K562 (cell line): ENCODE results near the gene KCNIP2.

ENCODE experiments used
- EGR1 ChIP-seq: fragments of 450-650 bp; conservative IDR thresholded peaks from 2 replicates; pipeline ENCODE4 v1.6.1; 2017; ENCODE audit warnings: mild to moderate bottlenecking
- HDAC6 ChIP-seq: IDR thresholded peaks from 2 replicates; pipeline ENCODE4 v1.6.1; 2012; ENCODE audit warnings: low read depth, mild to moderate bottlenecking, control low read depth, inconsistent platforms, low read length, moderate library complexity
- JUNB ChIP-seq: fragments of 450-650 bp; formaldehyde crosslinking; conservative IDR thresholded peaks from 2 replicates; pipeline ENCODE4 v1.4.0; 2020; ENCODE audit warnings: mild to moderate bottlenecking
- MEIS2 ChIP-seq: fragments of 450-650 bp; IDR thresholded peaks from 2 replicates; pipeline ENCODE4 v1.6.1; 2014; ENCODE audit warnings: mild to moderate bottlenecking; ENCODE audit not compliant: partially characterized antibody
- PTTG1 ChIP-seq: fragments of 450-650 bp; IDR thresholded peaks from 2 replicates; pipeline ENCODE4 v1.6.1; 2016; ENCODE audit warnings: low read depth, mild to moderate bottlenecking, missing genetic modification characterization, missing compliant biosample characterization
- SMC3 ChIP-seq: conservative IDR thresholded peaks from 2 replicates; pipeline ENCODE4 v1.6.1; 2011; ENCODE audit warnings: low read depth, low read length, improper control_type of control experiment; ENCODE audit not compliant: insufficient read depth
- ZBTB7A ChIP-seq: IDR thresholded peaks from 2 replicates; pipeline ENCODE4 v1.6.1; 2011; ENCODE audit warnings: low read depth, mild to moderate bottlenecking, low read length, moderate library complexity, borderline replicate concordance; ENCODE audit not compliant: control insufficient read depth
- ZNF217 ChIP-seq: sonication (generic); formaldehyde crosslinking; IDR thresholded peaks from 2 replicates; pipeline ENCODE4 v1.8.0; 2022; ENCODE audit warnings: mild to moderate bottlenecking, missing genetic modification reagents
- ZNF586 ChIP-seq: fragments of 450-650 bp; formaldehyde crosslinking; conservative IDR thresholded peaks from 2 replicates; pipeline ENCODE4 v1.4.0; 2020; ENCODE audit warnings: mild to moderate bottlenecking, moderate library complexity
- ZNF785 ChIP-seq: fragments of 250-450 bp; sonication (Bioruptor Pico); IDR thresholded peaks from 2 replicates; pipeline ENCODE4 v1.4.0; 2020; ENCODE audit warnings: mild to moderate bottlenecking
- TF ChIP-seq, protein P1 (sequence below): sonication (generic); formaldehyde crosslinking; IDR thresholded peaks from 2 replicates; pipeline ENCODE4 v1.5.0; 2020; ENCODE audit warnings: missing genetic modification reagents
- TF ChIP-seq, protein P2 (sequence below), 3 experiments: IDR thresholded peaks in 2 of 3; conservative IDR thresholded peaks in 1 of 3; 2 replicates each; pipeline ENCODE4 v1.5.1; 2011 to 2012; ENCODE audit warnings: low read length in 3 of 3, mild to moderate bottlenecking in 3 of 3, control low read depth in 2 of 3, improper control_type of control experiment in 1 of 3, inconsistent platforms in 1 of 3, low read depth in 1 of 3, mixed read lengths in 1 of 3, moderate library complexity in 1 of 3; ENCODE audit not compliant: insufficient read depth in 2 of 3
- TF ChIP-seq, protein P3 (sequence below), 3 experiments: fragments of 200-800 bp in 1 of 3; fragments of 250-450 bp in 1 of 3; fragments of 450-650 bp in 1 of 3; sonication (Bioruptor Pico) in 1 of 3; sonication (Bioruptor generic) in 1 of 3; formaldehyde crosslinking in 1 of 3; IDR thresholded peaks; 2 replicates each; pipeline versions ENCODE4 v1.6.1 to v1.8.0; 2016 to 2022; ENCODE audit warnings: mild to moderate bottlenecking in 2 of 3, missing genetic modification characterization in 2 of 3, missing compliant biosample characterization in 1 of 3, moderate library complexity in 1 of 3

DNA sequence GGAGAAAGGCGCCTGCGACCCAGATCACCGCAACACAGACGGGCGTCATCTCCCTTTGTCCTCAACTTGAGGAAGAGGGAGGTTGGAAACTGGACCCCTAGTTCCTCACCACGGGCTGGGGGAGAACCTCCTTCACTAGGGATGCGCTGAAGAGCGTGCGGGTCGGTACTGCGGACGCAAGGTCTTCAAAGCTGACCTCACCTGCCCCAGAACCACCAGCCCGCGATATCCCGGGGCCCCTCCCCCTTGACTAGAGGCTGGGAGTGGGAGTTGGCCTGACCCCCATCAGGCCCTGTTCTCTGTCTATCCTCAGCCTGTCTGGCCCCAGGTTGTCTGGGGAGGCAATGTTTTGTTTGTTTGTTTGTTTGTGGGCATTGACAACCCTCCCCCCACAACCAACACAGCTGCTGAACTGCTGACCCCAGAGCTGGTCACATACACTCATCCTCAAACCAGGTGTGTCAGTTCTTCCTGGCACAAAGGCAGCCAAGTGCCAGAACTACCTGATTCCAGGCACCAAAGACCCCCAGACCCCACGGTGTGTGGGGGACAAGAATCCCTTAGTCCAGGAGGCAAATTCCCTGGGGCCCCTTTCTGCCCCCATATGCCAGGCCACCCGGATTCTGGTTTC, 63.3 kb downstream of the KCNIP2 start:
- TF ChIP-seq, protein P1, sequence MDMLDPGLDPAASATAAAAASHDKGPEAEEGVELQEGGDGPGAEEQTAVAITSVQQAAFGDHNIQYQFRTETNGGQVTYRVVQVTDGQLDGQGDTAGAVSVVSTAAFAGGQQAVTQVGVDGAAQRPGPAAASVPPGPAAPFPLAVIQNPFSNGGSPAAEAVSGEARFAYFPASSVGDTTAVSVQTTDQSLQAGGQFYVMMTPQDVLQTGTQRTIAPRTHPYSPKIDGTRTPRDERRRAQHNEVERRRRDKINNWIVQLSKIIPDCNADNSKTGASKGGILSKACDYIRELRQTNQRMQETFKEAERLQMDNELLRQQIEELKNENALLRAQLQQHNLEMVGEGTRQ (CRISPR knock-in tag), result no peak
- TF ChIP-seq PTTG1 (tag) (no peak), HDAC6 (no peak), SMC3 (no peak), EGR1 (no peak), ZNF217 (CRISPR knock-in tag) (no peak), ZBTB7A (no peak), ZNF586 (CRISPR knock-in tag) (no peak), MEIS2 (no peak), JUNB (CRISPR knock-in tag) (no peak), ZNF785 (CRISPR knock-in tag) (no peak)
- TF ChIP-seq, protein P2, sequence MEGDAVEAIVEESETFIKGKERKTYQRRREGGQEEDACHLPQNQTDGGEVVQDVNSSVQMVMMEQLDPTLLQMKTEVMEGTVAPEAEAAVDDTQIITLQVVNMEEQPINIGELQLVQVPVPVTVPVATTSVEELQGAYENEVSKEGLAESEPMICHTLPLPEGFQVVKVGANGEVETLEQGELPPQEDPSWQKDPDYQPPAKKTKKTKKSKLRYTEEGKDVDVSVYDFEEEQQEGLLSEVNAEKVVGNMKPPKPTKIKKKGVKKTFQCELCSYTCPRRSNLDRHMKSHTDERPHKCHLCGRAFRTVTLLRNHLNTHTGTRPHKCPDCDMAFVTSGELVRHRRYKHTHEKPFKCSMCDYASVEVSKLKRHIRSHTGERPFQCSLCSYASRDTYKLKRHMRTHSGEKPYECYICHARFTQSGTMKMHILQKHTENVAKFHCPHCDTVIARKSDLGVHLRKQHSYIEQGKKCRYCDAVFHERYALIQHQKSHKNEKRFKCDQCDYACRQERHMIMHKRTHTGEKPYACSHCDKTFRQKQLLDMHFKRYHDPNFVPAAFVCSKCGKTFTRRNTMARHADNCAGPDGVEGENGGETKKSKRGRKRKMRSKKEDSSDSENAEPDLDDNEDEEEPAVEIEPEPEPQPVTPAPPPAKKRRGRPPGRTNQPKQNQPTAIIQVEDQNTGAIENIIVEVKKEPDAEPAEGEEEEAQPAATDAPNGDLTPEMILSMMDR (IDR thresholded peaks at IDR 0.05 in 2 of 3, conservative IDR thresholded peaks at IDR 0.05 in 1 of 3; ENCODE audit: insufficient read depth in 2 of 3, low read depth in 1 of 3, low read length in 3 of 3), result no peak
- TF ChIP-seq, protein P3, sequence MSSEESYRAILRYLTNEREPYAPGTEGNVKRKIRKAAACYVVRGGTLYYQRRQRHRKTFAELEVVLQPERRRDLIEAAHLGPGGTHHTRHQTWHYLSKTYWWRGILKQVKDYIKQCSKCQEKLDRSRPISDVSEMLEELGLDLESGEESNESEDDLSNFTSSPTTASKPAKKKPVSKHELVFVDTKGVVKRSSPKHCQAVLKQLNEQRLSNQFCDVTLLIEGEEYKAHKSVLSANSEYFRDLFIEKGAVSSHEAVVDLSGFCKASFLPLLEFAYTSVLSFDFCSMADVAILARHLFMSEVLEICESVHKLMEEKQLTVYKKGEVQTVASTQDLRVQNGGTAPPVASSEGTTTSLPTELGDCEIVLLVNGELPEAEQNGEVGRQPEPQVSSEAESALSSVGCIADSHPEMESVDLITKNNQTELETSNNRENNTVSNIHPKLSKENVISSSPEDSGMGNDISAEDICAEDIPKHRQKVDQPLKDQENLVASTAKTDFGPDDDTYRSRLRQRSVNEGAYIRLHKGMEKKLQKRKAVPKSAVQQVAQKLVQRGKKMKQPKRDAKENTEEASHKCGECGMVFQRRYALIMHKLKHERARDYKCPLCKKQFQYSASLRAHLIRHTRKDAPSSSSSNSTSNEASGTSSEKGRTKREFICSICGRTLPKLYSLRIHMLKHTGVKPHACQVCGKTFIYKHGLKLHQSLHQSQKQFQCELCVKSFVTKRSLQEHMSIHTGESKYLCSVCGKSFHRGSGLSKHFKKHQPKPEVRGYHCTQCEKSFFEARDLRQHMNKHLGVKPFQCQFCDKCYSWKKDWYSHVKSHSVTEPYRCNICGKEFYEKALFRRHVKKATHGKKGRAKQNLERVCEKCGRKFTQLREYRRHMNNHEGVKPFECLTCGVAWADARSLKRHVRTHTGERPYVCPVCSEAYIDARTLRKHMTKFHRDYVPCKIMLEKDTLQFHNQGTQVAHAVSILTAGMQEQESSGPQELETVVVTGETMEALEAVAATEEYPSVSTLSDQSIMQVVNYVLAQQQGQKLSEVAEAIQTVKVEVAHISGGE (CRISPR knock-in tag; IDR thresholded peaks at IDR 0.05), result no peak
